Kasumi-1 (cell line): ENCODE data around the gene PCBD1.
A peak's percentile ranks its signal among the peaks of the same experiment; 100 is the strongest.

Experiments used
- DNase-seq, 2 experiments: peaks; one replicate each; lab custom pipeline; 2025; lab: John Stamatoyannopoulos, UW

PCBD1 gene

GRCh38 chr10:70917635-70918034 is 29.3 kb upstream of the PCBD1 start:
- DNase-seq = no peak

- no peak for DNase-seq
These were observed 28.9 kb upstream of the PCBD1 start for GRCh38 chr10:70917226-70917625.

GRCh38 chr10:70916241-70916640 is 27.9 kb upstream of the PCBD1 start:
- DNase-seq = no peak

GRCh38 chr10:70915806-70916205 is 27.4 kb upstream of the PCBD1 start:
- DNase-seq = no peak

- DNase-seq = no peak
These were observed 26.8 kb upstream of the PCBD1 start for GRCh38 chr10:70915206-70915605.

- DNase-seq = no peak
These were observed 26.0 kb upstream of the PCBD1 start for GRCh38 chr10:70914316-70914864.

- no peak for DNase-seq
These were observed 25.5 kb upstream of the PCBD1 start for GRCh38 chr10:70913893-70914240.

- DNase-seq = no peak
These were observed 25.0 kb upstream of the PCBD1 start for GRCh38 chr10:70913191-70913892.

GRCh38 chr10:70912556-70912955 is 24.2 kb upstream of the PCBD1 start:
- DNase-seq = no peak

GRCh38 chr10:70911386-70911785 is 23.0 kb upstream of the PCBD1 start:
- DNase-seq = no peak

GRCh38 chr10:70910486-70911341 is 22.3 kb upstream of the PCBD1 start:
- DNase-seq = no peak

- DNase-seq = no peak
These were observed 21.1 kb upstream of the PCBD1 start for GRCh38 chr10:70909326-70909935.

- DNase-seq = no peak
These were observed 20.3 kb upstream of the PCBD1 start for GRCh38 chr10:70908406-70909296.

- DNase-seq = no peak
These were observed 19.5 kb upstream of the PCBD1 start for GRCh38 chr10:70907637-70908405.

- DNase-seq = no peak
These were observed 18.7 kb upstream of the PCBD1 start for GRCh38 chr10:70906953-70907636.

GRCh38 chr10:70906031-70906783 is 17.8 kb upstream of the PCBD1 start:
- DNase-seq = no peak

- DNase-seq = no peak
These were observed 17.0 kb upstream of the PCBD1 start for GRCh38 chr10:70905071-70906021.

GRCh38 chr10:70903262-70903921 is 15.0 kb upstream of the PCBD1 start:
- peak; percentile 57 to 69 for DNase-seq
